PC-3 (cell line): ENCODE data around the gene CASTOR1. TPM values are rescaled to one million over a fixed set of nuclear protein-coding genes. Genes with fewer than 3 reads are reported as not detected.

ENCODE experiments used
- ATAC-seq: fragments of 200-7000 bp; cut with Tn5 transposase; 2 replicates; pipeline ENCODE4 v1.9.1; 2020; ENCODE audit warnings: mild to moderate bottlenecking, moderate library complexity
- BruUV-seq: library from RNA; stranded (reverse); fragments of 400-500 nt; replicated peaks from 2 replicates; lab custom pipeline; 2021; lab: Mats Ljungman, UMichigan
- CTCF ChIA-PET: fragments of 300-600 bp; sonication (Branson Sonifier 250); formaldehyde crosslinking; loops from one replicate; lab custom pipeline; 2022; ENCODE audit warnings: antibody characterized with exemption; lab: Charles Lee
- POLR2A ChIA-PET: fragments of 300-600 bp; sonication (Branson Sonifier 250); formaldehyde crosslinking; loops from one replicate; lab custom pipeline; 2022; ENCODE audit warnings: antibody characterized with exemption; ENCODE audit not compliant: unreplicated experiment; lab: Charles Lee
- DNase-seq: peaks from one replicate; pipeline ENCODE4 v3.0.0-alpha.2; 2015
- H2AFZ ChIP-seq: fragments of 300-600 bp; sonication (generic); 2 replicates; pipeline ENCODE4 v1.6.0; 2016; ENCODE audit warnings: antibody characterized with exemption, low read length
- H3F3A ChIP-seq: fragments of 300-600 bp; sonication (generic); one replicate; pipeline ENCODE4 v1.6.0; 2017; ENCODE audit warnings: antibody characterized with exemption, low read length, control low read depth, mild to moderate bottlenecking; ENCODE audit not compliant: unreplicated experiment
- H3K27ac ChIP-seq: fragments of 300-600 bp; sonication (generic); 2 replicates; pipeline ENCODE4 v1.5.1; 2016; ENCODE audit warnings: mild to moderate bottlenecking, low read length
- H3K27me3 ChIP-seq: fragments of 300-600 bp; sonication (generic); 2 replicates; pipeline ENCODE4 v1.6.1; 2016; ENCODE audit warnings: low read length, mixed read lengths
- H3K36me3 ChIP-seq: fragments of 300-600 bp; sonication (generic); 2 replicates; pipeline ENCODE4 v1.6.1; 2016; ENCODE audit warnings: low read depth, mixed run types, low read length, mixed read lengths
- H3K4me1 ChIP-seq: fragments of 300-600 bp; sonication (generic); 2 replicates; pipeline ENCODE4 v1.5.1; 2016; ENCODE audit warnings: low read length; ENCODE audit not compliant: insufficient read depth
- H3K4me2 ChIP-seq: fragments of 300-600 bp; sonication (generic); 2 replicates; pipeline ENCODE4 v1.6.0; 2016; ENCODE audit warnings: low read length
- H3K4me3 ChIP-seq: fragments of 300-600 bp; sonication (generic); 2 replicates; pipeline ENCODE4 v1.5.1; 2016; ENCODE audit warnings: mild to moderate bottlenecking, low read length, mixed read lengths
- H3K79me2 ChIP-seq: fragments of 300-600 bp; sonication (generic); 2 replicates; pipeline ENCODE4 v1.6.1; 2017; ENCODE audit warnings: low read length, mixed read lengths
- H3K9ac ChIP-seq: fragments of 300-600 bp; sonication (generic); 2 replicates; pipeline ENCODE4 v1.6.0; 2016; ENCODE audit warnings: mild to moderate bottlenecking, low read length
- H3K9me2 ChIP-seq: fragments of 300-600 bp; sonication (generic); replicated peaks from 2 replicates; pipeline ENCODE4 v1.6.1; 2016; ENCODE audit warnings: mixed run types, low read length, mixed read lengths
- H3K9me3 ChIP-seq: fragments of 300-600 bp; sonication (generic); 2 replicates; pipeline ENCODE4 v1.6.1; 2016; ENCODE audit warnings: low read length, mixed read lengths
- H4K20me1 ChIP-seq: fragments of 300-600 bp; sonication (generic); 2 replicates; pipeline ENCODE4 v1.6.1; 2016; ENCODE audit warnings: low read length, mixed read lengths
- EZH2 ChIP-seq: fragments of 300-600 bp; sonication (generic); IDR thresholded peaks from one replicate; pipeline ENCODE4 v1.6.1; 2017; ENCODE audit warnings: antibody characterized with exemption, mild to moderate bottlenecking, low read length; ENCODE audit not compliant: unreplicated experiment
- EZH2phosphoT487 ChIP-seq: fragments of 300-600 bp; sonication (generic); IDR thresholded peaks from 2 replicates; pipeline ENCODE4 v1.6.1; 2018; ENCODE audit warnings: mild to moderate bottlenecking, antibody characterized with exemption, low read length, borderline replicate concordance
- intact Hi-C: fragments of 100-400 bp; cut with micrococcal nuclease; formaldehyde crosslinking; loops from 2 replicates; pipeline ENCODE4 v1.9.0; 2023
- total RNA-seq: library from RNA; depleted of rRNA; stranded (reverse); fragments of >200 nt; gene quantifications from 2 replicates; pipeline ENCODE4 v1.2.3, GENCODE V29; 2014
- TF ChIP-seq, protein P1 (sequence below): fragments of 300-600 bp; sonication (generic); conservative IDR thresholded peaks from 2 replicates; pipeline ENCODE4 v1.5.1; 2017; ENCODE audit warnings: antibody characterized with exemption, low read depth, mild to moderate bottlenecking, low read length

Gene CASTOR1
- total RNA-seq, 1 experiment from 2014 or later, result 4.2 TPM

GRCh38 chr22:30294830-30295229 lies 5.5 kb upstream of the CASTOR1 start:
- no peaks in the 10 kb centered on the region for H3K79me2 ChIP-seq
- peaks cover 3% of the 10 kb centered on the region; the same call in 1 of the 2 replicates for H3K36me3 ChIP-seq
- no peak overlapping the region for H2AFZ ChIP-seq
- ChIA-PET POLR2A (no interaction called here), CTCF (no interaction called here)
- no peaks in the 10 kb centered on the region for H3K27me3 ChIP-seq
- H3K4me2 ChIP-seq, result no peak overlapping the region
- ATAC-seq, result no peak
- no peaks in the 10 kb centered on the region for H3K9me3 ChIP-seq
- no TSS peak for BruUV-seq
- no peak for DNase-seq
- no peaks in the 10 kb centered on the region for H3K9me2 ChIP-seq
- peaks cover 34% of the 10 kb centered on the region for H3K4me1 ChIP-seq
- H4K20me1 ChIP-seq, result no peaks in the 10 kb centered on the region
- intact Hi-C loops, result no loop called here
- no peak for TF ChIP-seq EZH2phosphoT487
- TF ChIP-seq, protein P1, sequence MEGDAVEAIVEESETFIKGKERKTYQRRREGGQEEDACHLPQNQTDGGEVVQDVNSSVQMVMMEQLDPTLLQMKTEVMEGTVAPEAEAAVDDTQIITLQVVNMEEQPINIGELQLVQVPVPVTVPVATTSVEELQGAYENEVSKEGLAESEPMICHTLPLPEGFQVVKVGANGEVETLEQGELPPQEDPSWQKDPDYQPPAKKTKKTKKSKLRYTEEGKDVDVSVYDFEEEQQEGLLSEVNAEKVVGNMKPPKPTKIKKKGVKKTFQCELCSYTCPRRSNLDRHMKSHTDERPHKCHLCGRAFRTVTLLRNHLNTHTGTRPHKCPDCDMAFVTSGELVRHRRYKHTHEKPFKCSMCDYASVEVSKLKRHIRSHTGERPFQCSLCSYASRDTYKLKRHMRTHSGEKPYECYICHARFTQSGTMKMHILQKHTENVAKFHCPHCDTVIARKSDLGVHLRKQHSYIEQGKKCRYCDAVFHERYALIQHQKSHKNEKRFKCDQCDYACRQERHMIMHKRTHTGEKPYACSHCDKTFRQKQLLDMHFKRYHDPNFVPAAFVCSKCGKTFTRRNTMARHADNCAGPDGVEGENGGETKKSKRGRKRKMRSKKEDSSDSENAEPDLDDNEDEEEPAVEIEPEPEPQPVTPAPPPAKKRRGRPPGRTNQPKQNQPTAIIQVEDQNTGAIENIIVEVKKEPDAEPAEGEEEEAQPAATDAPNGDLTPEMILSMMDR, result no peak
- TF ChIP-seq EZH2, result no peak
- H3K9ac ChIP-seq, result no peak overlapping the region
- no peak overlapping the region for H3K4me3 ChIP-seq
- H3K27ac ChIP-seq, result no peak overlapping the region
- no peaks in the 10 kb centered on the region for H3F3A ChIP-seq

- ATAC-seq (no peak), DNase-seq (no peak)
- POLR2A ChIA-PET, result interaction anchor here (1.1 kb wide), 1 partner anchor 17 kb away, joined by 3 read pairs; no protein-coding TSS in a partner anchor
- H3K36me3 ChIP-seq, result peaks cover 3% of the 10 kb centered on the region; the same call in 1 of the 2 replicates
- no peaks in the 10 kb centered on the region for H3K9me3 ChIP-seq
- H3K27ac ChIP-seq, result no peak overlapping the region
- H2AFZ ChIP-seq, result no peak overlapping the region
- TF ChIP-seq EZH2 (no peak), EZH2phosphoT487 (no peak)
- TF ChIP-seq, protein P1, result no peak
- no peaks in the 10 kb centered on the region for H3K9me2 ChIP-seq
- H3K9ac ChIP-seq, result no peak overlapping the region
- peaks cover 32% of the 10 kb centered on the region for H3K4me1 ChIP-seq
- H3K27me3 ChIP-seq, result no peaks in the 10 kb centered on the region
- H3K4me2 ChIP-seq, result no peak overlapping the region
- intact Hi-C loops, result no loop called here
- CTCF ChIA-PET, result no interaction called here
- H3K4me3 ChIP-seq, result no peak overlapping the region
- H3K79me2 ChIP-seq, result no peaks in the 10 kb centered on the region
- BruUV-seq, result no TSS peak
- H4K20me1 ChIP-seq, result no peaks in the 10 kb centered on the region
- H3F3A ChIP-seq, result no peaks in the 10 kb centered on the region
Measured at GRCh38 chr22:30294066-30294465, 4.8 kb upstream of the CASTOR1 start.

GRCh38 chr22:30293026-30293425 lies 3.7 kb upstream of the CASTOR1 start:
- intact Hi-C loops, result no loop called here
- TF ChIP-seq, protein P1, result no peak
- no peak for TF ChIP-seq EZH2
- no peak for TF ChIP-seq EZH2phosphoT487
- ChIA-PET POLR2A (no interaction called here), CTCF (no interaction called here)
- Histone ChIP-seq H3F3A (no peaks in the 10 kb centered on the region), H3K4me1 (peaks cover 30% of the 10 kb centered on the region), H3K4me3 (no peak overlapping the region), H3K27ac (no peak overlapping the region), H3K4me2 (no peak overlapping the region), H3K36me3 (peaks cover 3% of the 10 kb centered on the region; the same call in 1 of the 2 replicates), H3K9ac (no peak overlapping the region), H3K9me3 (no peaks in the 10 kb centered on the region), H3K27me3 (no peaks in the 10 kb centered on the region), H3K9me2 (no peaks in the 10 kb centered on the region), H3K79me2 (0 out of 2 replicates have a peak, but pooled peaks cover 3% of the 10 kb centered on the region), H2AFZ (no peak overlapping the region), H4K20me1 (no peaks in the 10 kb centered on the region)
- ATAC-seq, result no peak
- DNase-seq, result no peak
- BruUV-seq, result no TSS peak
